Karpas-422 (cell line): ENCODE measurements around the gene TAF11L6. TPM values are rescaled to one million over a fixed set of nuclear protein-coding genes. Genes with fewer than 3 reads are reported as not detected.

Experiments
- small RNA-seq: library from RNA; depleted of rRNA; stranded (forward); fragments of <200 nt; gene quantifications from one replicate; pipeline ENCODE3, GENCODE V24; 2014
- total RNA-seq: library from RNA; depleted of rRNA; stranded (reverse); fragments of >200 nt; shearing (Covaris generic); gene quantifications from 2 replicates; pipeline ENCODE4 v1.2.3, GENCODE V29; 2014; ENCODE audit warnings: low replicate concordance; rRNA removed

TAF11L6 gene
- total RNA-seq, 1 experiment from 2014 or later, result not detected

Small RNAs within 50 kb of the gene (small RNA-seq; reads per million reads assigned to genes)
- not detected for gene AC106774.3

Other genes starting within 250 kb of the TAF11L6 start
- gene TAF11L2, start 30.4 kb upstream of the TAF11L6 start, total RNA-seq, result not detected in 2 replicates
- not detected in 2 replicates for gene TAF11L3, start 10.3 kb upstream of the TAF11L6 start, total RNA-seq
- gene TAF11L4, start 6.9 kb upstream of the TAF11L6 start, total RNA-seq, result not detected in 2 replicates
- not detected in 2 replicates for gene TAF11L5, start 3.4 kb upstream of the TAF11L6 start, total RNA-seq
- not detected in 2 replicates for gene TAF11L7, start 57.1 kb downstream of the TAF11L6 start, total RNA-seq
- not detected in 2 replicates for gene TAF11L8, start 62.3 kb downstream of the TAF11L6 start, total RNA-seq
- not detected in 2 replicates for gene TAF11L9, start 65.7 kb downstream of the TAF11L6 start, total RNA-seq
- gene TAF11L10, start 69.2 kb downstream of the TAF11L6 start, total RNA-seq, result not detected in 2 replicates
- gene TAF11L11, start 75.5 kb downstream of the TAF11L6 start, total RNA-seq, result not detected in 2 replicates
- gene TAF11L12, start 81.7 kb downstream of the TAF11L6 start, total RNA-seq, result not detected in 2 replicates
- gene TAF11L13, start 103.4 kb downstream of the TAF11L6 start, total RNA-seq, result not detected in 2 replicates
- not detected in 2 replicates for gene TAF11L14, start 105.8 kb downstream of the TAF11L6 start, total RNA-seq